GM19372 (cell line): ENCODE data around the gene ATRIP.
"Not testable (repeated sequence)": the region's sequence is repeated elsewhere in the genome, so short reads cannot be mapped to it uniquely, and the experiment has no call there.

Experiments used
- ATAC-seq: cut with Tn5 transposase; IDR thresholded peaks from one replicate; pipeline ENCODE4 v1.9.1; 2021; ENCODE audit warnings: mild to moderate bottlenecking, low read depth, moderate library complexity; ENCODE audit not compliant: unreplicated experiment

Gene ATRIP

DNA sequence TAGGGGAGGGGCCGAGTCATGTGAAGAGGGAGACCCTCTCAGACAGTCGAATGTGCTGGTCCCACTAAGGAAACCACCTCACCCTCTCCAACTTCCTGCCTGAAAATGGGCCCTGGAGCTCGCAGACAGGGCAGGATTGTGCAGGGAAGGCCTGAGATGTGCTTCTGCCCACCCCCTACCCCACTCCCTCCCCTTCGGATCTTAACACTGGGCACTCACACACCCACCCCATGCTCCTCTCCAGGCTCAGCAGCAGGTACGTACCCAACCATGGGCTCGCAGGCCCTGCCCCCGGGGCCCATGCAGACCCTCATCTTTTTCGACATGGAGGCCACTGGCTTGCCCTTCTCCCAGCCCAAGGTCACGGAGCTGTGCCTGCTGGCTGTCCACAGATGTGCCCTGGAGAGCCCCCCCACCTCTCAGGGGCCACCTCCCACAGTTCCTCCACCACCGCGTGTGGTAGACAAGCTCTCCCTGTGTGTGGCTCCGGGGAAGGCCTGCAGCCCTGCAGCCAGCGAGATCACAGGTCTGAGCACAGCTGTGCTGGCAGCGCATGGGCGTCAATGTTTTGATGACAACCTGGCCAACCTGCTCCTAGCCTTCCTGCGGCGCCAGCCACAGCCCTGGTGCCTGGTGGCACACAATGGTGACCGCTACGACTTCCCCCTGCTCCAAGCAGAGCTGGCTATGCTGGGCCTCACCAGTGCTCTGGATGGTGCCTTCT lies 20.0 kb downstream of the ATRIP start:
- ATAC-seq, result peak; percentile 16

DNA sequence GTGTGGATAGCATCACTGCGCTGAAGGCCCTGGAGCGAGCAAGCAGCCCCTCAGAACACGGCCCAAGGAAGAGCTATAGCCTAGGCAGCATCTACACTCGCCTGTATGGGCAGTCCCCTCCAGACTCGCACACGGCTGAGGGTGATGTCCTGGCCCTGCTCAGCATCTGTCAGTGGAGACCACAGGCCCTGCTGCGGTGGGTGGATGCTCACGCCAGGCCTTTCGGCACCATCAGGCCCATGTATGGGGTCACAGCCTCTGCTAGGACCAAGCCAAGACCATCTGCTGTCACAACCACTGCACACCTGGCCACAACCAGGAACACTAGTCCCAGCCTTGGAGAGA lies 20.5 kb downstream of the ATRIP start:
- ATAC-seq, result no peak

DNA sequence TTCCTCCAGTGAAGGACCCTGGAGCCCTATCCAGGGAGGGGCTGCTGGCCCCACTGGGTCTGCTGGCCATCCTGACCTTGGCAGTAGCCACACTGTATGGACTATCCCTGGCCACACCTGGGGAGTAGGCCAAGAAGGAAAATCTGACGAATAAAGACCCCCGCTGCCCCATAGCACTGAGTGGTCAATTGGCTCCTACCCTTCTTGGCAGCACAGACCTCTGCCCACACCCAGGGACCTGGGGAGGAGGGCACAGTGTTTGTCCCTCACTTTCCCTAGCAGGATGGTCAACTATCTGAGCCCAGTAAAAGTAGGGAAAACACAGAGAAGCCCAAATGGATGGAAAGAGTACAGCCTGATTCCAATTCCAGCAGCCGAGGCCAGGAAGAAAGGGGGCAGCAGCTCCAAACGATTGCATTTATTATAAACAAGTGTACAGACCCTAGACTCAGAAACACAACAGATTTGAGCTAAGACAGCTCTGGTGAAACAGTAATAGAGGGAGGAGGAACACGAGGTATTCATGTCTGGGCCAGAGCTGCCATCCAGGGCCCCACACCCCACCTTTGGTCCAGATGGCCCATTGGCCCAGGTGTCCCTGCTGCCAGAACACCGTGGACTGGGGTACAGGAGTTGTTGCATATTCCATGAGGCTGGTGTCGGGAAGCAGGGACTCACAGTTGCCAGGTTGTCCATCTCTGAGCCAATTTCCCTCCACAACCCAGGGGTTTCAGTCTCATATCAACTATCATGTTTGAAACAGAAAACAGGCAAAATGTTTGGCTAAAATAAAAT lies 21.1 kb downstream of the ATRIP start:
- no peak for ATAC-seq

DNA sequence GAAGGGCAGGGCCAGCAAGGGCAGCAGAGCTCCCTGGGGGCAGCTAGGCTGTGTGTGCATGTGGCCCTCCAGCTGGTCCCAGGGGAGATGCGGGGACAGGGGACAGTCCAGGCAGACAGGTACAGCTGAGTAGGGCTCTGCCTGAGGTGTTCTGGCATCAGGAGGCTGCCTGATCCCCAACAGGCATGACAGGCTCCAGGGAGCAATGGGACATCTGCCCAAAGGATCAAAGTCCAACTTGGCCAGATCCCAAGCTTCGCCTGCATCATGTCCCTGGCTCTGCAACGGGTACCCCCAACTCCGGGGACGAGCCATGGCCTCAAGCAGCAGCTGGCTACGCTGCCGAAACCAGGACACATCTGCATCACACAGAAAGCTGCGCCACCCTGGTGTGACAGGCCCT lies 21.8 kb downstream of the ATRIP start:
- ATAC-seq, result no peak

DNA sequence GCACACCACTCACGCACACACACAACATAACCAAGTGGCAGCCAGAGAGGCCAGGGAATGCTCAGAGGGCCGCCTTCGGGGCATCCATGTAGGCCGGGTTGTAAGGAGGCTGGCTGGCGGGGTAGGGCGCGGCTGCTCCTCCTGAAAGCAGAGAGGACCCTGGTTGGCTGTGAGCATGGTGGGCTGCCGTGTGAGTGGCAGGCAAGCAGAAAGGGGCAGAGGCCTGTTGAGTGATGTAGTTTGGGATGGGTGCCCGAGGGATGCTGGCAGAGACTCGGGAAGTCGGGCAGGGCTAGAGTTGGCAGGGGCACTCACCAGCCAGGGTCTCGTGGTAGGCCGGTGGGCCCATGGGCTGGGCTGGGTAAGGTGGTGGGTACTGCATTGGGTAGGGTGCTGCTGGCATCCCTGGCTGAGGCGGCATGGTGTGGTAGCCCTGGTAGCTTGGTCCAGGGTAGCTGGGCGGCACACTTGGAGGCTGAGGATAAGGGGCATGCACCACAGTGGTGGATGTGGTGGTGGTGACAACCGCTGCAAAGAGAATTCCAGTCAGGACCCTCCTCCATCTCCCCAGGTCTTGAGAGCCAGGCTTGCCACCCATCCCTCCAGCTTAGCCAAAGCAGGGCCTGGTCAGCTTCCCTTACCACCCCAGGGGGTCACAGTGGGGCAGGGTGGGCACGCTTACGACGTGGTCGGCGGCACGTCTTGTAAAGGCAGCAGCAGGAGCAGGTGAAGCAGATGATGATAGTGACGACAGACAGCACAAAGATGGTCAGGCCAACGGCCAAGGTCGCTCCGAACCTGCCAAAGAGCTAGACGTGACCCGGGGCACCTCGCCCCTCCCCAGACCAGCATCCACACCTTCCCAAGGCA lies 22.7 kb downstream of the ATRIP start:
- no peak for ATAC-seq

DNA sequence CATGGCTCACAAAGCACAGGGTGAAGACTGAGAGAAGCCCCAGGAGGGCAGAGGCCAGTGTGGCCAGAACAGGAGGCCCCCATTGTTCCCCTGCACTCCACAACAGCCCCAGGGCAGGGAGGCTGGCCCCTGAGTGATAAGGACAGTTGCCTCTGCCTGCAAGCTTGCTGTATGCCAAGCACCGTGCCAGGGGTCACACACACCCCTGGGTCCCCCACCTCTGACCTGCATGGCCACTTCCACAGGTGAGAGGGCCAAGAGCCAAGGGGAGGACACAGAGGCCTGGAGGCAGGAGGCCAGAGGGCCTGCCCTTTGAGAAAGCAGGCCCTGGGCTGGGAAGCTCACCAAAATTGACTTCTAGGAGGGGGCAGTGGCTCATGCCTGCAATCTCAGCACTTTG lies 23.7 kb downstream of the ATRIP start:
- no peak for ATAC-seq

DNA sequence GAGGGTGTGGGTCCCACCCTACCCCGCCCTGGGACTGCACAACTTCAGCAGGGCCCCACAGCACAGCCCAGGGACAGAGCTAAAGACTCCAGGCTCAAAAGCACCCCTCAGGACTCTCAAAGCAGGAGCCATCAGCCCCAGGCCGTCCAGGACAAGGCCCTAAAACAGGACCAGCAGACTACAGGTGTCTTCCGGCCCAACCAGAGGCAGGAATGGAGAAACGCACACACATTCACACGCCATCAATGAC lies 26.1 kb downstream of the ATRIP start:
- ATAC-seq, result peak; percentile 23

DNA sequence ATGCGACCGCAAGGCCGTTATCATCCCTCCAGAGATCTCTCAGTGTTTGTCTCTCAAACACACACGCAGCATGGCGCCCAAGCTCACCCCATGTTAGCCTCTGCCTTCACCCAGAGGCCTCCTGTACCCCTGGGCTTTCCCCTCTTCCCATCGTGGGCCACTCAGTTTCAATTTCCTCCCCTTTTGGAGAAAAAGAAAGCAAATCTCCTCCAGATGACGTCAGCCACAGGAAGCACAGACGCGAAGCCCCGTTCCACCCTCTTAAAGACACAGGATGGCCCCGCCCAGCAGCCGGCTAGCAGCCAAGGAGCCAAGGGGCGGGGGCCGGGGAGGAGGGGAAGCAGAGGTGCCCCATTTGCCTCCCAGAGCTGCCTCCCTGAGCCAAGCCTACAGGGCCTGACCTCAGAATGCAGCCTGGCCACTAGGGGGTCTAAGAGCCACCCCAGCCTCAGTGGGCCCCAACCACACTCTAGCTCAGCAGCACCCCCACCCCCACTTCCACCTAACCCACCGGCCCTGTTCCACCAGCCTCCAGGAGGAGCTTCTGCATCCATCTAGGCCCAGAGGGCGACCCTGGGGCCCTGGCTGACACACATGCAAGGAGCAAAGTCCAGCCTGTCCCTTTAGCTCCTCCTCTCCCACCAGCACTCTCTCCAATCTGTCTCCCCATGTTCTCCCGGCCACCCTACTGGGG lies 26.5 kb downstream of the ATRIP start:
- peak; percentile 82 for ATAC-seq

DNA sequence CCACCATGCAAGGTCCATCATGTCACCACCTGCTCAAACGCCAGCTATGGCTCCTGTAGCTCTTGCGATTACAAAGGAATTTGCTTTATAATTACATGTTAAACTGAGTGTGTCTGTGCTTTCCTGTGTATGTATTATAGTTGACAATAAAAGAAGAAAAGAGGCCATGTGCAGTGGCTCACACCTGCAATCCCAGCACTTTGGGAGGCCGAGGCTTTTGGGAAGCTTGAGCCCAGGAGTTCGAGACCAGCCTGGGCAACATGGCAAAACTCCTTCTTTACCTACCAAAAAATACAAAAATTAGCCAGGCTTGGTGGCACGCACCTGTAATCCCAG lies 27.0 kb downstream of the ATRIP start:
- ATAC-seq, result no peak

DNA sequence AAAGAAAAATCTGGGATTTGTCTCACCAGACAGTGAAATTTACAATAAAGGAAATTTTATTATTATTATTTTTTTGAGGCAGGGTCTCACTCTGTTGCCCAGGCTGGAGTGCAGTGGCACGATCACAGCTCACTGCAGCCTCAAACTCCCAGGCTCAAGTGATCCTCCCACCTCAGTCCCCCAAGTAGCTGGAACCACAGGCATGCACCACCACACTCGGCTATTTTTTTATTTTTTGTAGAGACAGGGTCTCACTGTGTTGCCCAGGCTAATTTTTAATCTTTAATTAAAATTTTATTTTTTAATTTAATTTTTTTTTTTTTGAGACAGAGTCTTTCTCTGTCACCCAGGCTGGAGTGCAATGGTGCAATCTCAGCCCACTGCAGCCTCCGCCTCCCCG lies 27.5 kb downstream of the ATRIP start:
- not testable (repeated sequence) for ATAC-seq

DNA sequence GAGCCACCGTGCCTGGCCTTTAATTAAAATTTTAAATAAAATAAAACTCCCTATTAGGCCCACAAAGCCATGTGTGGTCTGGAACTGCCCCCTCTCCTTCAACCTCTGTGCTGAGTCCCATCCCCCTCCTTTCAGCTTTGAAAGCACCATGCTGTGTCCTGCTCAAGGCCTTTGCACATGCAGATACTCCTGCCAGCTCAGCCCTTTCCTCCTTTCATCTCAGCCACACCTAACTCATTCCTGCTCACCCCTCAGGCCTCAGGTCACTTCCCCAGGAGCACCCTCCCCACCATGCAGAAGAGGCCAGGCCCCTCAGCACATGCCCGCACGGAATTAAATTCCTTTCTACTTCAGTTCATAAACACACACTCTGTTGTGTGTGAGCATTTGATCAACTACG lies 28.1 kb downstream of the ATRIP start:
- ATAC-seq, result no peak

DNA sequence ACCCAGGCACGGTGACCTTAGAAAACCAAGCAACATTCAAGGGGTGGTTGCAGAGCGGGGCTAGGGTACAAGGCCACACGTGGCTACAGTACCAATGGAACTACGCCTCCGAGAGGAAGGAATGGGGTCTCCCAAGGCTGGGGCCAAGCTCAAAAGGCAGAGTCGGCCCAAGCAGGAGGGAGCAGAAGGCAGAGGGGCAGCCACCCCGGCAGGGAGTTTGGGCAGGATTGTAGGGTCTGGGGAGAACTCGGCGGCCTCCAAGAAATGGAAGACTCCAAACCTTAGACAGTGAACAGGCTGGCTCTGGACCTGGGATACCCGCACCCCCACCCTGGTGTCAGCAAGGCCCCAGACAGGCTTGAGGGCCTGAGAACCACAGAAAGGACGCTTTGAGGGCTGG lies 28.7 kb downstream of the ATRIP start:
- ATAC-seq, result no peak

DNA sequence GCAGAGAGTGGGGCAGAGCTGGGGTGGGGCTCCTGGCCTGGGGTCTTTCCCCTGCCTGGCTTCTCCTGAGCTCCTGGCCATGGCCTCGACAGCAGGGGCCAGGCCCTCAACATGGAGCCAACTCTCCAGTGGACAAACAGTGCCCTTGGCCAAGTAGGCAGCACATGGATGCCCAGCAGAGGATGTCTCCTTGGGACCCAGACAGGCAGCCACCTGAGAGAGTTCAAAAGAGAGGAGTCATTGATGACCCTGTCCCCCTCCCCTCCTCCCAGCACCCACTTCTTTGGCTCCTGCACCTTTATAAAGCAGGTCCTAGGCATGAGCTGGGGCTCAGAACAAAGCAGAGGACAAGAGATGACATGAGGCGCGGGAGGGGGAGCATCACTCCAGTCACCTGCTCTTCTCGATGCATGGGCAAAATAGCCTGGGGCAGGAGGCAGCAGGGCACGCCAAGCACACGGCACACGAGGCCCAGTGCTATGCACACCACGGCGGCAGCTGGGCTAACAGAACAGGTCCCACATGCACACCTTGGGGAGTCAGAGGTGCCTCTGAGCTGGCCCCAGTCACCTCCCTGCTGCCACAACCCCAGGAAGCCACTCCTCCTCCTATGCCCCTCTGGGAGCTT lies 30.0 kb downstream of the ATRIP start:
- ATAC-seq, result no peak

DNA sequence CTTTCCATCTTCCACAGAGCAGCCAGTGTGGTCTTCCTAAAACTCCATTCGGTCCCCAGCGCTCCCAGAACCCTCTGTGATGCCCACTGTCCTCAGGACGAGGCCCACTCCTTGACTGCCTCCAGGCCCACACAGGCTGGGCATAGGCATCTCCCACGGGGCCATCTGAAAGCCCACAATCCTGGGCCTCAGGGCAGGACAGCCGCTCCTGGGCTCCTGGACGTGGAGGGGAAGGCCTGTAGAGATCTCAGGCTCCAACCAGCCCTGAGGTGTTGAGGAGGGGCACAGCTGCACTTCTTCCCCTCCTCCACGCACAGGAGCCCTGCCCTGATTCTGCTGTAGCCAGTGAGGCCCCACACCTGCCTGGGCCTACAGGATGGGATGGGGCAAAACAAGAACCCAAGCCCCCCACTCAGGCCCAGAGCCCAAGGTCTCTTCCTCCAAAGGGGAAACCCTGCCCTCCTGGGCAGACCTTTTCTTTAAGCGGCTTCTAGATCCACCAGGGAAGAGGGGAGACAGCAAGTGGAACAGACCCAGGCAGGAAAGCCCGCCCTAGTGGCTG lies 31.5 kb downstream of the ATRIP start:
- no peak for ATAC-seq

DNA sequence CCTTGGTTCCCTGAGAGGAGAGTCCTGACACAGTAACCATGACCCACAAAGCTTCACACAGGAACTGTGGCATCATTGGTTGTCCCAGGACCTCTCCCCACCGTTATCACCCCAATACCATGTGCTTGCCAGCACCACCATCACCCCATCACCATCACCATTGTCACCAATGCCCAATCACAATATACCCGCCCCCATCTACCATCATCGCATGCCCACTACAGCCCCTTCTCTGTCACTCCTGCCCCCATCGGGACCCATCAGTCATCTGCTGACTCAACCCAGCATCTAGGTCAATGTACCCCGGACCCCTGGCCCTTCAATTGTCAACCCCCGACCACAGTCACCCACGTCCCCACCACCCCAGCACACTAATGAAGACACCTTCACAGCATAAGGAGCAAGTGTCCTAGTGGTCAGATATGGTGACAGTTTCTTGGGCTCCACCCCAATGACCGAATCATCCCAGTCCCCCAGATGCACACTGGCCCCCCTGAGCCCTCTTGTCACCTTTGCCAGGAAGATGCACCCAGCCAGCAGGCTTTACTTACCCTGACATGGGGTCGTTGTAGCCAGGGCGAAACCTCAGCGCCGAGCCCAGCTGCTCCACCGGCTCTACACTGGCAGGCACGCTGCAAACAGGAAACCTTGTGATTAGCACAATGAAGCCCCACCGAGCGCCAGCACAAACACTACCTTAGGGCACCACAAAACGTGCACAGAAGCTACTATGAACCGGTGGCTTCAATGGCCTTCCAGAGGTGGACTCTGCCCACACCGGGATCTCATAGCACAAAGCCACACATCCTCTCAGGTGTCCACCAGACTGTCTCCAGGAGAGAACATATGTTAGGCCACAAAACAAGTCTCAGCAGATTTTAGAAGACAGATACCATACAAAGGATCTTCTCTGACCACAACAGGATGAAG lies 32.4 kb downstream of the ATRIP start:
- no peak for ATAC-seq

DNA sequence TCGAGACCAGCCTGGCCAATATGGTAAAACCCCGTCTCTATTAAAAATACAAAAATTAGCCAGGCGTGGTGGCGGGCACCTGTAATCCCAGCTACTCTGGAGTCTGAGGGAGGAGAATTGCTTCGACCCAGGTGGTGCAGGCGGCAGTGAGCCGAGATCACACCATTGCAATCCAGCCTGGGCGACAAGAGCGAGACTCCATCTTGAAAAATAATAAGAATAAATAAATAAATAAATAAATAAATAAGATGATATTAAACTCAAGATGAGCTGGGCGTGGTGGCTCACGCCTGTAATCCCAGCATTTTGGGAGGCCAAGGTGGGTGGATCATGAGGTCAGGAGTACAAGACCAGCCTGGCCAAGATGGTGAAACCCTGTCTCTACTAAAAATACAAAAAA lies 34.4 kb downstream of the ATRIP start:
- not testable (repeated sequence) for ATAC-seq

DNA sequence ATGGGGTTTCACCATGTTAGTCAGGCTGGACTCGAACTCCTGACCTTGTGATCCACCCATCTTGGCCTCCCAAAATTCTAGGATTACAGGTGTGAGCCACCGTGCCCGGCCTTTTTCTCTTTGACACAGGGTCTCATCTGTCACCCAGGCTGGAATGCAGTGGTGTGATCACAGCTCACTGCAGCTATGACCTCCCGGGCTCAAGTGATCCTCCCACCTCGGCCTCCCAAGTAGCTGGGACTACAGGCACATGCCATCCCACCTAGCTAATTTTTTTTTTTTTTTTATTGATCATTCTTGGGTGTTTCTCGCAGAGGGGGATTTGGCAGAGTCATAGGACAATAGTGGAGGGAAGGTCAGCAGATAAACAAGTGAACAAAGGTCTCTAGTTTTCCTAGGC lies 36.3 kb downstream of the ATRIP start:
- ATAC-seq, result not testable (repeated sequence)

DNA sequence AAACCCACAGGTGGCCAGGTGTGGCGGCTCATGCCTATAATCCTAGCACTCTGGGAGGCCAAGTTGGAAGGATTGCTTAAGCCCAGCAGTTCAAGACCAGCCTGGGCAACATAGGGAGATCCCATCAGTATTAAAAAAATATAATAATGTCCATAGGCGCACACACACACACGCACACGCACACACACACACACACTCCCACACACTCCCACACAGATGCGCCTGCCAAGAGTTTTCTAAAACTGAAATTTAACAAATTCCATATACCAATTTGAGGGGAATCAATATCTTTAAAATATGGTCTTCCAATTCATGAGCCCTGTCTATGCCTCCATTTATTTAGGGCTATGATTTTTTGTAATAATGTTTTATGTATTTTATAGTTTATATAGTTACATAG lies 40.4 kb downstream of the ATRIP start:
- ATAC-seq, result no peak

DNA sequence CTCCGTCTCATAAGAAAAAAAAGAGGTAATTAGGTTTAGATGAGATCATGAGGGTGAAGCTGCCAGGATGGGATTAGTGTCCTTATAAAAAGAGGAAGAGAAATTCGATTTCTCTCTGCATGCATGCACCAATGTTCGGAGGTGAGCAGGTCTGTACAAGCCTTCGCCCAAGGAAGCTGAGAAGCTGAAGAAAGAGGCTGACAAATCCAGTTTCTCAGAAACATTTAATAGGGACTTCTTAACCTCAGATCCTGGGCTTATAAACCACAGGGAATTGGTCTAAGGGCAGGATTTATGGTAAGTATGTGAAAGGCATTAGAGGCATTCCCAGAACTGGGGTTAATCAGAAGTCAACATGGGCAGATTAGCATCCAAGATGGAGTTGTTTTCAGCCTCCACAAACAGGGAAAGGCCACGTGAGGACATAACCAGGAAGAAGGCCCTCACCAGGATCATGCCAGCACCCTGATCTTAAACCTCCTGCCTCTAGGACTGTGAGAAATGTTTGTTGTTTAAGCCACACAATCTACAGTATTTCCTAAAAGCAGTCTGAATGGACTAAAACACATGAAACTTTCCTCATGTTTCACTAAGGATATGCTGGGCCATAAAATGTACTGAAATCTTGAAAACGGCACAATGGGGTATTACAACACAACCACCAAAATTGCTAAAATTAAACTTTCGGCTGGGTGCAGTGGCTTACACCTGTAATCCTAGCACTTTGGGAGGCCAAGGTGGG lies 46.1 kb downstream of the ATRIP start:
- no peak for ATAC-seq
